Thyroid gland (tissue), 4 donors: ENCODE measurements around the gene TMEM273. TPM values are rescaled to one million over a fixed set of nuclear protein-coding genes. Genes with fewer than 3 reads are reported as not detected.

Experiments used
- DNase-seq, 2 donors: peaks; one replicate each; pipeline ENCODE4 v3.0.0-alpha.2; 2019
- H3K27ac ChIP-seq, 3 donors: fragments of 200-600 bp; sonication (generic); 1 replicate in 2 of 3; 2 replicates in 1 of 3; pipeline ENCODE4 v1.5.1; 2016 to 2019; ENCODE audit warnings: mild to moderate bottlenecking in 1 of 3, moderate library complexity in 1 of 3
- H3K27me3 ChIP-seq: fragments of 200-600 bp; sonication (generic); one replicate; pipeline ENCODE4 v1.5.1; 2019
- H3K36me3 ChIP-seq, 2 donors: fragments of 200-600 bp; sonication (generic); one replicate each; pipeline ENCODE4 v1.5.1; 2016 to 2019
- H3K4me1 ChIP-seq, 2 donors: fragments of 200-600 bp; sonication (generic); one replicate each; pipeline ENCODE4 v1.5.1; 2017 to 2019
- H3K4me3 ChIP-seq, 3 donors: fragments of 200-600 bp; sonication (generic); replicated peaks in 1 of 3; 1 replicate in 2 of 3; 2 replicates in 1 of 3; pipeline ENCODE4 v1.5.1; 2016; ENCODE audit warnings: mild to moderate bottlenecking in 1 of 3
- H3K9me3 ChIP-seq: fragments of 200-600 bp; sonication (generic); one replicate; pipeline ENCODE4 v1.5.1; 2017
- POLR2A ChIP-seq, 2 donors: fragments of 450-650 bp; IDR thresholded peaks; one replicate each; pipeline ENCODE4 v1.6.1; 2017; ENCODE audit warnings: antibody characterized with exemption in 2 of 2, mild to moderate bottlenecking in 2 of 2, moderate library complexity in 1 of 2
- WGBS, 2 donors: methylation state at CpG; one replicate each; pipeline ENCODE4 v1.1.5; 2017; 5-methylcytosine and 5-hydroxymethylcytosine counted together
- intact Hi-C: fragments of 100-400 bp; cut with DNase I; formaldehyde crosslinking; loops from one replicate; pipeline ENCODE4 v1.15.1; 2023
- total RNA-seq, 4 donors: library from RNA; depleted of rRNA; stranded (reverse); fragments of >200 nt; gene quantifications; one replicate each; pipeline ENCODE4 v1.2.3, GENCODE V29; 2016
- TF ChIP-seq, protein P1 (sequence below), 6 experiments: fragments of 200-600 bp in 3 of 6; fragments of 450-650 bp in 3 of 6; sonication (generic) in 3 of 6; IDR thresholded peaks; one replicate each; pipeline ENCODE4 v1.5.1; 2016 to 2019; ENCODE audit warnings: antibody characterized with exemption in 6 of 6, mild to moderate bottlenecking in 2 of 6, inconsistent platforms in 1 of 6, moderate library complexity in 1 of 6

Gene TMEM273
- total RNA-seq, 4 donors from 2014 or later = 4.2 to 15.0 (median 13.2) TPM

GRCh38 chr10:49132362-49132737 lies 55.8 kb downstream of the TMEM273 start:
- WGBS, 2 donors = 91 to 100% methylated on average over 2 of the region's 2 CpGs
- H3K36me3 ChIP-seq = no peaks in the 10 kb centered on the region
- TF ChIP-seq, protein P1, sequence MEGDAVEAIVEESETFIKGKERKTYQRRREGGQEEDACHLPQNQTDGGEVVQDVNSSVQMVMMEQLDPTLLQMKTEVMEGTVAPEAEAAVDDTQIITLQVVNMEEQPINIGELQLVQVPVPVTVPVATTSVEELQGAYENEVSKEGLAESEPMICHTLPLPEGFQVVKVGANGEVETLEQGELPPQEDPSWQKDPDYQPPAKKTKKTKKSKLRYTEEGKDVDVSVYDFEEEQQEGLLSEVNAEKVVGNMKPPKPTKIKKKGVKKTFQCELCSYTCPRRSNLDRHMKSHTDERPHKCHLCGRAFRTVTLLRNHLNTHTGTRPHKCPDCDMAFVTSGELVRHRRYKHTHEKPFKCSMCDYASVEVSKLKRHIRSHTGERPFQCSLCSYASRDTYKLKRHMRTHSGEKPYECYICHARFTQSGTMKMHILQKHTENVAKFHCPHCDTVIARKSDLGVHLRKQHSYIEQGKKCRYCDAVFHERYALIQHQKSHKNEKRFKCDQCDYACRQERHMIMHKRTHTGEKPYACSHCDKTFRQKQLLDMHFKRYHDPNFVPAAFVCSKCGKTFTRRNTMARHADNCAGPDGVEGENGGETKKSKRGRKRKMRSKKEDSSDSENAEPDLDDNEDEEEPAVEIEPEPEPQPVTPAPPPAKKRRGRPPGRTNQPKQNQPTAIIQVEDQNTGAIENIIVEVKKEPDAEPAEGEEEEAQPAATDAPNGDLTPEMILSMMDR (IDR thresholded peaks at IDR 0.05) = no peak
- no peak for TF ChIP-seq POLR2A (IDR thresholded peaks at IDR 0.05)
- no peak overlapping the region for H3K4me3 ChIP-seq
- no peaks in the 10 kb centered on the region for H3K27me3 ChIP-seq
- H3K9me3 ChIP-seq = no peaks in the 10 kb centered on the region
- peaks cover 5 to 9% of the 10 kb centered on the region in 2 donors for H3K4me1 ChIP-seq
- intact Hi-C loops = no loop called here
- H3K27ac ChIP-seq = no peak overlapping the region
- DNase-seq = no peak

- H3K9me3 ChIP-seq = no peaks in the 10 kb centered on the region
- no peak for TF ChIP-seq POLR2A (IDR thresholded peaks at IDR 0.05)
- no peak overlapping the region for H3K4me3 ChIP-seq
- H3K36me3 ChIP-seq = no peaks in the 10 kb centered on the region
- DNase-seq = no peak
- no peak overlapping the region for H3K27ac ChIP-seq
- 91 to 93% methylated on average over 22 of the region's 37 CpGs for WGBS, 2 donors
- intact Hi-C loops = no loop called here
- peaks cover 5 to 9% of the 10 kb centered on the region in 2 donors for H3K4me1 ChIP-seq
- H3K27me3 ChIP-seq = no peaks in the 10 kb centered on the region
Observed at GRCh38 chr10:49131507-49132361, 56.5 kb downstream of the TMEM273 start.

DNA sequence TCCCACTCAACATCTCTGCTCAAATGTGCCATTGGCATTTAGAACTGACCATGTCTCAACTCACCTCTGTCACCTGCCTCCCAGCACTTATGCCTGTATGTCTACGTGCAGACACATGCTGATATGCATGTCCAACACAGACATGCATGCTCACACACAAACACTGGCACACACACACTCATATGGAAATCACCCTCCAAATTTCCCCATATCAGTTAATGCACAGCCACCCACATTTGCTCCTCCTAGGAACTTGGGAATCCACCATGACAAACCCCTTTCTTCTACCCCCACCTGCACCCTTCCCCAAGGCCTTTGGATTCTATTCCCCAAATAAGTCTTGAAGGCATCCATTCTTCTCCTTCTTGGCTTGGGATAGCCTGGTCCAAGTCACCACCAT lies 58.8 kb downstream of the TMEM273 start:
- Histone ChIP-seq H3K27me3 (no peaks in the 10 kb centered on the region), H3K4me1 (no peaks in the 10 kb centered on the region), H3K36me3 (no peaks in the 10 kb centered on the region), H3K4me3 (no peak overlapping the region), H3K27ac (no peak overlapping the region), H3K9me3 (no peaks in the 10 kb centered on the region)
- DNase-seq = no peak
- WGBS, 2 donors = 94 to 97% methylated on average over 1 of the region's 1 CpG
- TF ChIP-seq POLR2A (IDR thresholded peaks at IDR 0.05) = no peak
- TF ChIP-seq, protein P1 (IDR thresholded peaks at IDR 0.05) = no peak
- intact Hi-C loops = no loop called here

- TF ChIP-seq POLR2A (IDR thresholded peaks at IDR 0.05) = no peak
- intact Hi-C loops = no loop called here
- no peak for DNase-seq
- H3K36me3 ChIP-seq = no peaks in the 10 kb centered on the region
- no peaks in the 10 kb centered on the region for H3K27me3 ChIP-seq
- H3K27ac ChIP-seq = no peak overlapping the region
- H3K4me3 ChIP-seq = no peak overlapping the region
- WGBS, 2 donors = 91% methylated on average over 4 of the region's 4 CpGs
- H3K9me3 ChIP-seq = no peaks in the 10 kb centered on the region
- H3K4me1 ChIP-seq = no peaks in the 10 kb centered on the region
Observed at GRCh38 chr10:49128854-49129253, 59.3 kb downstream of the TMEM273 start.

DNA sequence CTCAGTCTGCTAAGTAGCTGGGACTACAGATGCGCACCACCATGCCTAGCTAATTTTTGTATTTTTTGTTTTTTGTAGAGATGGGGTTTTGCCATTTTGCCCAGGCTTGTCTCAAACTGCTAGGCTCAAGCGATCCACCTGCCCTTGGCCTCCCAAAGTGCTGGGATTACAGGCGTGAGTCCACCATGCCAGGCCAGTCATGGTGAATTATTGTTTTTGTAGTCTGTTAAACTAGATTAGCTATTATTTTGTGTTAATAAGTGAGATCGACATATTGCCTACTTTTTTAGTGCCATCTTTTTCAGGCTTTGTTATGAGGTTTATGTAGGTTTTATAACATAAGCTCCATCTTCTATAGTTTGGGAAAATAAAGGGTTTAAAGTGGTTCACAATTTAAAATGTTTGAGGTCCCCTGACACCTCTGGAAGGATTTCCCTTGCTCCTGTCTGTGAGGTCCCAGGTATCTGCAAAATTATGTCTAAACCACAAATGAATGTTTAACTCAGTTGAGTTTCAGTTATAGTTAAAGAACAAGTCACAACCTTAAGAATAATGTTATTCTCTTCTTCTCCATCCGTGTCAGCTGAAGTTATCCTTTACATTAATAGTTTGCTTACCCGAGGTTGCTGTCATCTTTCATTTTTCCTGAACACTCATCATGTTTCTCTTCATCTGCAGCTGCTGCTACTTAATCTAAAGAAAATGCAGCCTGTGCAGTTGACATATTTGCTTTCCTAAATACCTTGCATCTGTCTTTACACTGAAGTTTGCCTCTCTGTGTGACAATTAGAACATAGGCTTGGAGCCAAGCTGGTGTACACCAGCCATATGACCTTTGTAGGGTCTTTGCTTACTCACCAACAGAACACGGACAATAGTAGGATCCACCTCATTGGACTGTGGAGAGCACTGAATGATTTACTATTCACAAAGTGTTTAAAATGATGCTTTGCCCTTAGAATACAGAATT lies 63.9 kb downstream of the TMEM273 start:
- Histone ChIP-seq H3K36me3 (no peaks in the 10 kb centered on the region), H3K27ac (no peak overlapping the region), H3K27me3 (no peaks in the 10 kb centered on the region), H3K4me1 (no peaks in the 10 kb centered on the region), H3K4me3 (no peak overlapping the region), H3K9me3 (no peaks in the 10 kb centered on the region)
- intact Hi-C loops = no loop called here
- 79 to 88% methylated on average over 7 of the region's 7 CpGs for WGBS, 2 donors
- TF ChIP-seq, protein P1 (IDR thresholded peaks at IDR 0.05) = no peak
- no peak for TF ChIP-seq POLR2A (IDR thresholded peaks at IDR 0.05)
- no peak for DNase-seq
